ENCODE data around the gene RTP1. TPM values are rescaled to one million over a fixed set of nuclear protein-coding genes. Genes with fewer than 3 reads are reported as not detected.
"Not testable (repeated sequence)": the region's sequence is repeated elsewhere in the genome, so short reads cannot be mapped to it uniquely, and the experiment has no call there.

RTP1 gene
- total RNA-seq, 1 experiment from 2014 or later = not detected

DNA sequence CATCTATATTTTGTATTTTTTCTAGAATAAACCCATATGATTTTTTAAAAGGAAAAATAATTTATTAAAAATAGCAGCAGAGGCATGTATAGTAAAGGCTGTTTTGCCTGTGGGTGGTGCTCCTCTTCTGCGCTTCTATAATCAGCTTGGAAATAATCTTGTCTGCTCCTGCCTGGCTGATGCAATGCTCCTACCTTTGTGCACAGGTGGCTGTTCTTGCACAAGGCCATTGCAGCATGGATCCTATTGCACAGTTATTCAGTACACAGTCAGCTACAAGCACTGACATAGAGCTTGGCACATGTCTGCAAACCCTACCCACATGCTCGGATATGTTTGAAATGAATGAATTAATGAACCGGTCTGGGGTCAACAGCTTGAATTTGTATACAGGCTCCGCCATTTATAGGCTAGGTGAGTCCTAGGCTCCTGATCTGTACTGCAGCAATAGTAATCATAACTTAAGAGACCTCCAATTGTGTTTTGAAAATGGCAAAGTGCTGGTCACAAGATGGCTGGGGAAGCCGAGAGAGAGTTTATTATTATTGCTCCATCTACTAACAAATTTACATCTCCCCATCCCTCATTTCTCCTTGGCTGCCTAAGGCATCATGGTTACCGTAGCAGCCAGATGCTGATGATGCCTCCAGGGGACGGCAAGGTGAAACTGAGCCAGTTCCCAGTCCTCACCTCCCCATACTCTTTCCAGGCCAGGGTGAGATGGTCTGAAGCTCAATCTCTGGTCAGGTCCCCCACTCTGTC is 532 bp upstream of the RTP1 start:
- Histone ChIP-seq H2AFZ (no peak overlapping the region), H3K27me3 (ENCODE audit: insufficient read depth, low read depth) (no peaks in the 10 kb centered on the region), H3K27ac (no peak overlapping the region), H3K36me3 (ENCODE audit: low read depth) (no peaks in the 10 kb centered on the region), H4K20me1 (ENCODE audit: insufficient read depth) (no peaks in the 10 kb centered on the region), H3K4me3 (no peak overlapping the region), H3F3A (ENCODE audit: insufficient read depth, low read depth) (no peaks in the 10 kb centered on the region), H3K79me2 (ENCODE audit: low read depth) (no peaks in the 10 kb centered on the region), H3K4me1 (replicated peaks; ENCODE audit: insufficient read depth) (0 out of 2 replicates have a peak, but pooled peaks cover 4% of the 10 kb centered on the region), H3K9me2 (ENCODE audit: insufficient read depth) (no peaks in the 10 kb centered on the region), H3K9me3 (ENCODE audit: insufficient read depth, low read depth) (no peaks in the 10 kb centered on the region), H3K4me2 (no peak overlapping the region)
- CTCF ChIA-PET = interaction anchor here (0.7 kb wide), 1 partner anchor 113 kb away, joined by 3 read pairs; no protein-coding TSS in a partner anchor
- TF ChIP-seq, protein P1, sequence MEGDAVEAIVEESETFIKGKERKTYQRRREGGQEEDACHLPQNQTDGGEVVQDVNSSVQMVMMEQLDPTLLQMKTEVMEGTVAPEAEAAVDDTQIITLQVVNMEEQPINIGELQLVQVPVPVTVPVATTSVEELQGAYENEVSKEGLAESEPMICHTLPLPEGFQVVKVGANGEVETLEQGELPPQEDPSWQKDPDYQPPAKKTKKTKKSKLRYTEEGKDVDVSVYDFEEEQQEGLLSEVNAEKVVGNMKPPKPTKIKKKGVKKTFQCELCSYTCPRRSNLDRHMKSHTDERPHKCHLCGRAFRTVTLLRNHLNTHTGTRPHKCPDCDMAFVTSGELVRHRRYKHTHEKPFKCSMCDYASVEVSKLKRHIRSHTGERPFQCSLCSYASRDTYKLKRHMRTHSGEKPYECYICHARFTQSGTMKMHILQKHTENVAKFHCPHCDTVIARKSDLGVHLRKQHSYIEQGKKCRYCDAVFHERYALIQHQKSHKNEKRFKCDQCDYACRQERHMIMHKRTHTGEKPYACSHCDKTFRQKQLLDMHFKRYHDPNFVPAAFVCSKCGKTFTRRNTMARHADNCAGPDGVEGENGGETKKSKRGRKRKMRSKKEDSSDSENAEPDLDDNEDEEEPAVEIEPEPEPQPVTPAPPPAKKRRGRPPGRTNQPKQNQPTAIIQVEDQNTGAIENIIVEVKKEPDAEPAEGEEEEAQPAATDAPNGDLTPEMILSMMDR (conservative IDR thresholded peaks at IDR 0.05) = no peak
- no peak for TF ChIP-seq EZH2 (IDR thresholded peaks at IDR 0.05; ENCODE audit: low read depth)
- no TSS peak for BruUV-seq (replicated peaks)
- POLR2A ChIA-PET (ENCODE audit: unreplicated experiment) = no interaction called here
- intact Hi-C loops (cut with micrococcal nuclease; ENCODE audit: unreplicated experiment) = no loop called here
- no peak for DNase-seq

DNA sequence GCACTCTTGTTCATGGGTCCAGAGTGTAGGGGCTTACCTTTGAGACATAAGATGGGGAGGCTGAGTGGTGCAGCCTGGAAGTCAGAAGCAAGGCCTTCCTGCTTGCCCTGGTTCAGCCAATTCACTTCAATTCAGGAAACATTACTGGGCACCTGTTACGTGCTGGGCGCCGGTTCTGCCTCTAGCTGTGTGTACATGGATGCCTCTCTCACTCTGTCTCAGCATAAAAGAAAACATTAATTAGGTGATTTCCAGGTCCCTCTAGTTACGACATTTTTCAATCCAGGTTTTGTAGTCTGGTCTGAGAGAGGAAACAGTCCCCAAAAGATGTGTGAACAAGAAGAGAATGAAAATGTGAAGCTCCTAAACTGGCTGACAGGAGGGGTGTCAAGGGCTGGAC is 1.2 kb downstream of the RTP1 start:
- Histone ChIP-seq H3K4me1 (replicated peaks; ENCODE audit: insufficient read depth) (0 out of 2 replicates have a peak, but pooled peaks cover 4% of the 10 kb centered on the region), H3F3A (ENCODE audit: insufficient read depth, low read depth) (no peaks in the 10 kb centered on the region), H3K79me2 (ENCODE audit: low read depth) (no peaks in the 10 kb centered on the region), H3K27ac (no peak overlapping the region), H3K4me2 (no peak overlapping the region), H3K27me3 (ENCODE audit: insufficient read depth, low read depth) (no peaks in the 10 kb centered on the region), H3K4me3 (no peak overlapping the region), H4K20me1 (ENCODE audit: insufficient read depth) (no peaks in the 10 kb centered on the region), H3K9me3 (ENCODE audit: insufficient read depth, low read depth) (peaks cover 1% of the 10 kb centered on the region; the same call in 1 of the 2 replicates), H3K9me2 (ENCODE audit: insufficient read depth) (no peaks in the 10 kb centered on the region), H3K36me3 (ENCODE audit: low read depth) (no peaks in the 10 kb centered on the region), H2AFZ (no peak overlapping the region)
- POLR2A ChIA-PET (ENCODE audit: unreplicated experiment) = no interaction called here
- intact Hi-C loops (cut with micrococcal nuclease; ENCODE audit: unreplicated experiment) = no loop called here
- CTCF ChIA-PET = no interaction called here
- BruUV-seq (replicated peaks) = no TSS peak
- no peak for DNase-seq
- TF ChIP-seq, protein P1 (conservative IDR thresholded peaks at IDR 0.05) = no peak
- TF ChIP-seq EZH2 (IDR thresholded peaks at IDR 0.05; ENCODE audit: low read depth) = no peak

DNA sequence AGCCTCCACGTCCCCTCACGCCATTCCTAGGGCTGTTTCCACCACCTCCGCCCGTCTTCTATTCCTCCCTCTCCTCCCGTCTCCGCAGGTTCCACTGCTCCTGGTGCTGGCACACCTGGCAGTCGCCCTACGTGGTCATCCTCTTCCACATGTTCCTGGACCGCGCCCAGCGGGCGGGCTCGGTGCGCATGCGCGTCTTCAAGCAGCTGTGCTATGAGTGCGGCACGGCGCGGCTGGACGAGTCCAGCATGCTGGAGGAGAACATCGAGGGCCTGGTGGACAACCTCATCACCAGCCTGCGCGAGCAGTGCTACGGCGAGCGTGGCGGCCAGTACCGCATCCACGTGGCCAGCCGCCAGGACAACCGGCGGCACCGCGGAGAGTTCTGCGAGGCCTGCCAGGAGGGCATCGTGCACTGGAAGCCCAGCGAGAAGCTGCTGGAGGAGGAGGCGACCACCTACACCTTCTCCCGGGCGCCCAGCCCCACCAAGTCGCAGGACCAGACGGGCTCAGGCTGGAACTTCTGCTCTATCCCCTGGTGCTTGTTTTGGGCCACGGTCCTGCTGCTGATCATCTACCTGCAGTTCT is 2.3 kb downstream of the RTP1 start:
- POLR2A ChIA-PET (ENCODE audit: unreplicated experiment) = not testable (repeated sequence)

More for the DNA sequence above, 2.3 kb downstream of the RTP1 start:
- H3K9me3 ChIP-seq (ENCODE audit: insufficient read depth, low read depth); H3K4me3 ChIP-seq; H4K20me1 ChIP-seq (ENCODE audit: insufficient read depth); H3K4me2 ChIP-seq; H3K27me3 ChIP-seq (ENCODE audit: insufficient read depth, low read depth); H3F3A ChIP-seq (ENCODE audit: insufficient read depth, low read depth); CTCF ChIA-PET; H2AFZ ChIP-seq; H3K4me1 ChIP-seq (replicated peaks; ENCODE audit: insufficient read depth); H3K36me3 ChIP-seq (ENCODE audit: low read depth); BruUV-seq (replicated peaks); DNase-seq; H3K27ac ChIP-seq; H3K79me2 ChIP-seq (ENCODE audit: low read depth); H3K9me2 ChIP-seq (ENCODE audit: insufficient read depth); intact Hi-C loops (cut with micrococcal nuclease; ENCODE audit: unreplicated experiment): not testable (repeated sequence)
